Ascending aorta (tissue), 2 donors: ENCODE data around the gene FAIM2. TPM values are rescaled to one million over a fixed set of nuclear protein-coding genes. Genes with fewer than 3 reads are reported as not detected.

Experiments
- DNase-seq, 2 donors: peaks; one replicate each; pipeline ENCODE4 v3.0.0-alpha.2; 2019; ENCODE audit warnings: low spot score in 2 of 2
- H3K27ac ChIP-seq, 2 donors: fragments of 200-600 bp; sonication (generic); one replicate each; pipeline ENCODE4 v1.5.1; 2016 to 2017; ENCODE audit warnings: mild to moderate bottlenecking in 1 of 2
- H3K27me3 ChIP-seq: fragments of 200-600 bp; sonication (generic); one replicate; pipeline ENCODE4 v1.5.1; 2017
- H3K36me3 ChIP-seq, 2 donors: fragments of 200-600 bp; sonication (generic); one replicate each; pipeline ENCODE4 v1.5.1; 2016
- H3K4me1 ChIP-seq, 2 donors: fragments of 200-600 bp; sonication (generic); one replicate each; pipeline ENCODE4 v1.5.1; 2016 to 2017; ENCODE audit warnings: mild to moderate bottlenecking in 1 of 2
- H3K4me3 ChIP-seq, 2 donors: fragments of 200-600 bp; sonication (generic); one replicate each; pipeline ENCODE4 v1.5.1; 2016 to 2017; ENCODE audit warnings: mild to moderate bottlenecking in 1 of 2
- H3K9me3 ChIP-seq, 2 donors: fragments of 200-600 bp; sonication (generic); one replicate each; pipeline ENCODE4 v1.5.1; 2016
- intact Hi-C: fragments of 100-400 bp; cut with DNase I; formaldehyde crosslinking; loops from one replicate; pipeline ENCODE4 v1.15.1; 2023
- total RNA-seq: library from RNA; depleted of rRNA; stranded (reverse); fragments of >200 nt; gene quantifications from one replicate; pipeline ENCODE4 v1.1.0, GENCODE V29; 2016
- TF ChIP-seq, protein P1 (sequence below), 3 experiments: fragments of 200-600 bp in 2 of 3; fragments of 450-650 bp in 1 of 3; sonication (generic) in 2 of 3; IDR thresholded peaks; one replicate each; pipeline ENCODE4 v1.5.1; 2016 to 2019; ENCODE audit warnings: antibody characterized with exemption in 3 of 3, mild to moderate bottlenecking in 1 of 3, moderate library complexity in 1 of 3

Gene FAIM2
- total RNA-seq, 1 donor from 2014 or later: 0.75 TPM

DNA sequence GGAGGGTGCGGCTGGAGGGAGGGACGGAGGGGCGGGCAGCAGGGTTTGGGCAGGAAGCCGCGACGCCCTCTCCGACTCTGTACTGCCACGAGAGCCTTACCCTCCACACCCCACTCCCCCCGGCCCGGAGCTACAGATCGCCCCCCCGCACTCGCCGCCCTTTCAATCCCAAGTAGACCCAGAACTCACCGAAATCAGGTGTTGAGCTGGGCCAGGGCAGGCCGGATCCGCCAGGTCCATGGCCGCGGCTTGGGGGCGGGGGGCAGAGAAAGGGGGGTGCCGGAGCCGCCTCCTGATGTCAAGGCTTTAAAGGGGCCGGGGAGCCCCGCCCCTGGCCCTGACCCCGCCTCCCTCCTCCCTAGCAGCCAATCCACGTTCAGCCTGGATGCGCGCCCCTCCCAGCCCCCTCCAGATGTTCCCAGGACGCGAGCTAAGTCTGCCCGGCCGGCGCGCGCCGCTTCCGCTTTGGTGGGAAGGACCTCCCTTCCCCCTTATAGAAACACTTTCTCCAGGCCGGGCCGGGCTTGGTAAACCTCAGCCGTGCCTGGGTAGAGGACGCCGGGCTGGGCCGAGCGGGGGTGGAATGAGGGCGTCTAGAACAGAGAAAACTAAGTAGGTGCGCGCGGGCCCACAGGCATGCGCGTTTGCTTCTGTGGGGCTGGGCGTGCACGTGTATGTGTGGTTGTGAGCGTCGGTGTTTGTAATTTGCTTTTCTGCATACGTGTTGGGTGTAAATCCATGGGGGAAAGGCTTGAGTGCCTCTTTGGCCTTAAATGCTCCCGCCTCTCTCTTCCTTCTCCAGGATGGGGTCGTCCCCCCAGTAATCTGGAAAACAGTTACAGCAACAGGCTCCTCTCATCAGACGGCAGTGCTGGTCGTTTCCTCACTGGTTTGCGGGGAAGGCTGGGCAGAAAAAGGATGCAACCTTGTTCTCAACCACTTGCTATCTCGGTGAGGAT, 75.3 kb downstream of the FAIM2 start, which contains the start of gene NCKAP5L:
Gene NCKAP5L, minus strand, starts transcription at position 281 of the 959 bp plus-strand sequence. CDS start 24,369 bp downstream, outside the sequence.
- peak; percentile 88 to 99 for DNase-seq
- peak within 1 kb of the TSS; percentile 91 to 92 for H3K27ac ChIP-seq
- H3K27me3 ChIP-seq: no peaks in the 10 kb centered on the region
- no peaks in the 10 kb centered on the region for H3K36me3 ChIP-seq
- H3K4me1 ChIP-seq: peaks cover 5 to 28% of the 10 kb centered on the region in 2 donors
- no peaks in the 10 kb centered on the region for H3K9me3 ChIP-seq
- H3K4me3 ChIP-seq: peak within 1 kb of the TSS; percentile 99
- TF ChIP-seq, protein P1, sequence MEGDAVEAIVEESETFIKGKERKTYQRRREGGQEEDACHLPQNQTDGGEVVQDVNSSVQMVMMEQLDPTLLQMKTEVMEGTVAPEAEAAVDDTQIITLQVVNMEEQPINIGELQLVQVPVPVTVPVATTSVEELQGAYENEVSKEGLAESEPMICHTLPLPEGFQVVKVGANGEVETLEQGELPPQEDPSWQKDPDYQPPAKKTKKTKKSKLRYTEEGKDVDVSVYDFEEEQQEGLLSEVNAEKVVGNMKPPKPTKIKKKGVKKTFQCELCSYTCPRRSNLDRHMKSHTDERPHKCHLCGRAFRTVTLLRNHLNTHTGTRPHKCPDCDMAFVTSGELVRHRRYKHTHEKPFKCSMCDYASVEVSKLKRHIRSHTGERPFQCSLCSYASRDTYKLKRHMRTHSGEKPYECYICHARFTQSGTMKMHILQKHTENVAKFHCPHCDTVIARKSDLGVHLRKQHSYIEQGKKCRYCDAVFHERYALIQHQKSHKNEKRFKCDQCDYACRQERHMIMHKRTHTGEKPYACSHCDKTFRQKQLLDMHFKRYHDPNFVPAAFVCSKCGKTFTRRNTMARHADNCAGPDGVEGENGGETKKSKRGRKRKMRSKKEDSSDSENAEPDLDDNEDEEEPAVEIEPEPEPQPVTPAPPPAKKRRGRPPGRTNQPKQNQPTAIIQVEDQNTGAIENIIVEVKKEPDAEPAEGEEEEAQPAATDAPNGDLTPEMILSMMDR (IDR thresholded peaks at IDR 0.05): no peak
- intact Hi-C loops: loop anchor here (1.0 to 2.0 kb wide), 2 partner anchors 15 to 88 kb away; partner anchors contain the start of genes BCDIN3D and TMBIM6

DNA sequence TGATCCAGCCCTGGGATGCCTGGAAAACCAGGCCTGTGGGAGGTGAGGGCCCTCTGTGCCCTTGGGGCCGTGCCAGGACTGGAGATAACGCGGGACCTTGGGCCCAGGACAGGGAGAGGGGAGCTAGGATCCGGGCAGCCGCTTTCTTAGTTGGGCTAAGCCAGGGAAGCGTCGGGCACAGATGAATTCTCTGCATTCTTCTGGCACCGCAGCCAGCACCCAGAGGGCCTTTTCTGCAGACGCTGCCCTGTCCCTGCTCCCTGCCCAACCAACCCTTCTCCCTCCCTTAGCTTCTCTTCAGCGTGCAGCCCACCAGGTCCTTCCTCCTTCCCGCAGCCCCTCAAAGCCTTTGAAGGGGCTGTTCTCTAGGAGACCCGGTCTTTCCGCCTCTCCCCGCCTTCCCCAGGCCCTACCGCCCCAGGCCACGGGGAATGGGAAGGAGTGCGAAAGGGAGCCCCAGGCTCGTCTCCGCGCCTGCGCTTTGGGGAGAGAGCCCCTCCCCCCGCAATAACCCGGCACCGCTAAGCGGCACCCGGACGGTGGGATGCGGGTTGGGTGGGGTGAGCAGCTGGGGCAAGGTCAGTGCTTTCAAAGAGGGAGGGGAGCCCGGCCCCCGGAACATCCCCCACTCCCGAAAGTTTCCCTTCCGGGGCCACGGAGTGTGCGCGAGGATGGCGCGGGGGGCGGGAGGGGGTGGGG, 76.2 kb downstream of the FAIM2 start:
- TF ChIP-seq, protein P1 (IDR thresholded peaks at IDR 0.05): no peak
- DNase-seq: peak in 1 of 2 donors; percentile 78
- H3K9me3 ChIP-seq: no peaks in the 10 kb centered on the region
- peak overlapping the region; percentile 91 to 92 for H3K27ac ChIP-seq
- intact Hi-C loops: loop anchor here (1.0 to 2.0 kb wide), 3 partner anchors 16 to 87 kb away; partner anchors contain the start of genes BCDIN3D and TMBIM6
- peak overlapping the region; percentile 99 for H3K4me3 ChIP-seq
- peaks cover 2% of the 10 kb centered on the region in 2 donors for H3K36me3 ChIP-seq
- H3K27me3 ChIP-seq: no peaks in the 10 kb centered on the region
- peaks cover 5 to 28% of the 10 kb centered on the region in 2 donors for H3K4me1 ChIP-seq

DNA sequence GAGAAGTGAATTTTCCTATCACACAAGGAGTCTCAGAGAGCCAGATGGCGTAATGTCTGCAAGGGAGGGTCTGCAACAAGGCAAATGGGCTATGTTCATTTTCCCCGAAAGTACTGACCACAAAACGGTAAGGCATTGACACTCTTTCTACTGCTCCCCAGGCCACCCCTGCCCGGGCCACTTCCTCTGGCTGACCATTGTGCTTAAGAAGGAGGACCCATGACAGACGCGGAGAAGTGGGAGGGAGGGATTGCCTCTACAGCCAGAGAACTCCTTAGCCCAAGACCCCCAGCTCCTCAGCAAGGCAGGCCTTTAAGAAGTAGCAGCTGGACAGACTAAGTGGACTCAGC, 76.7 kb downstream of the FAIM2 start:
- H3K9me3 ChIP-seq: no peaks in the 10 kb centered on the region
- H3K27ac ChIP-seq: peak overlapping the region; percentile 91 to 92
- H3K27me3 ChIP-seq: no peaks in the 10 kb centered on the region
- no peak for DNase-seq
- TF ChIP-seq, protein P1 (IDR thresholded peaks at IDR 0.05): no peak
- peaks cover 5 to 28% of the 10 kb centered on the region in 2 donors for H3K4me1 ChIP-seq
- peak overlapping the region; percentile 99 for H3K4me3 ChIP-seq
- H3K36me3 ChIP-seq: peaks cover 3 to 6% of the 10 kb centered on the region in 2 donors
- intact Hi-C loops: loop anchor here (1.0 kb wide), 1 partner anchor 41 kb away; no protein-coding TSS in a partner anchor

DNA sequence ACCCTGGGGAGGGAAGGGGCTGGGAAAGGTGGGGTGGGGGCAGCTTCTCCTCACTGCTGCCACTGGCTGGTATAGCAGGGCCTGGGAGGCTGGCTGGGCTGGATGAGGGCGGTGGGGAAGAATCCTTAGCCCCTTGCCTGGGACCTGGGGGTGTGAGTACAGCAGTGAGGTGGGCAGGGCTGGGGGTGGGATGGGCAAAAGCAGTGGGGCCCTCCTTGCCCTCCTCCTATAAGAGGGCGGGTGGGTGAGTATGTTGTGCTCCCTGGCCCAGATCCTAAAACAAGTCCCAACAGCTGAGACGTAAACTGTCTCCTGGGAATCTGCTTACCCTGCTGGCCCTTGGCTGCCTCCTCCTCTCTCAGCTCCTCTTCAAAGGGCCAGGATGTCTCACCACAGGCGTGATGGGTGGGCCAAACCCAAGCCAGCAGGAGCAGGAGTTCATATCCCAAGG, 77.7 kb downstream of the FAIM2 start:
- Histone ChIP-seq H3K27me3 (no peaks in the 10 kb centered on the region), H3K4me1 (peaks cover 5 to 30% of the 10 kb centered on the region in 2 donors), H3K4me3 (peak overlapping the region in 1 of 2 donors; percentile 13), H3K9me3 (no peaks in the 10 kb centered on the region), H3K27ac (peak overlapping the region; percentile 27 to 91), H3K36me3 (peaks cover 3 to 7% of the 10 kb centered on the region in 2 donors)
- DNase-seq: no peak
- TF ChIP-seq, protein P1 (IDR thresholded peaks at IDR 0.05): no peak
- intact Hi-C loops: no loop called here

DNA sequence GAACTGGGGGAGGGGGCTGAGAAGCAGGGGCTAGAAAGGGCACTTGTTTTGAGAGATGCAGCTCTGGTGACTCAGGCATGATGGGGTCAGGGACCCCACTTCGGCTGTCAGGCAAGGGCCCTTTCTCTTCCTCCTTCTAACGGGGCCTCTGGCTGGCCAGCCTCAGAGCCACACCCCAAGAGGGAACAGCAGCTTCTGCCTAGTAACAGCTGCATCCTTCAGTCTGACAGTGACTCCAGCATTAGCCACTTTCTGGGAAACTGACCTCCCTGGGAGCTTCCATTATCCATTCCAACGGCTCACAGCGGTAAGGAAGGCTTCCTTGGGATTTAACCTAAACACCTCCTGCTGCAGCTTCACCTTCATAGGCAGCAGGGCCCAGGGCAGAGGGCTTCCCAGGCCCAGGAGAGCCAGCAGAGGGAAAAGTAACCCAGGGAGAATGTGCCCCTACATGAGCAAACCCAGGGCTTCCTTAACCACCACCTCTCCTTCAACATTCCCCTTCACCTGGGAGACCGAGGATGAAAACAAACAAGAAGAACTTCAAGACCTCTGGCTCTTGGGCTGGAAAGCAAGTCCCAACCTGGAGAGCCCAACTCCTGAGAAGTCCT, 78.2 kb downstream of the FAIM2 start:
- TF ChIP-seq, protein P1 (IDR thresholded peaks at IDR 0.05): no peak
- Histone ChIP-seq H3K27ac (peak overlapping the region; percentile 27 to 91), H3K4me3 (no peak overlapping the region), H3K9me3 (no peaks in the 10 kb centered on the region), H3K36me3 (peaks cover 3 to 7% of the 10 kb centered on the region in 2 donors), H3K27me3 (no peaks in the 10 kb centered on the region), H3K4me1 (peaks cover 5 to 35% of the 10 kb centered on the region in 2 donors)
- DNase-seq: peak in 1 of 2 donors; percentile 73
- intact Hi-C loops: no loop called here
